ENCODE data around the gene MDGA2.

The MDGA2 gene

DNA sequence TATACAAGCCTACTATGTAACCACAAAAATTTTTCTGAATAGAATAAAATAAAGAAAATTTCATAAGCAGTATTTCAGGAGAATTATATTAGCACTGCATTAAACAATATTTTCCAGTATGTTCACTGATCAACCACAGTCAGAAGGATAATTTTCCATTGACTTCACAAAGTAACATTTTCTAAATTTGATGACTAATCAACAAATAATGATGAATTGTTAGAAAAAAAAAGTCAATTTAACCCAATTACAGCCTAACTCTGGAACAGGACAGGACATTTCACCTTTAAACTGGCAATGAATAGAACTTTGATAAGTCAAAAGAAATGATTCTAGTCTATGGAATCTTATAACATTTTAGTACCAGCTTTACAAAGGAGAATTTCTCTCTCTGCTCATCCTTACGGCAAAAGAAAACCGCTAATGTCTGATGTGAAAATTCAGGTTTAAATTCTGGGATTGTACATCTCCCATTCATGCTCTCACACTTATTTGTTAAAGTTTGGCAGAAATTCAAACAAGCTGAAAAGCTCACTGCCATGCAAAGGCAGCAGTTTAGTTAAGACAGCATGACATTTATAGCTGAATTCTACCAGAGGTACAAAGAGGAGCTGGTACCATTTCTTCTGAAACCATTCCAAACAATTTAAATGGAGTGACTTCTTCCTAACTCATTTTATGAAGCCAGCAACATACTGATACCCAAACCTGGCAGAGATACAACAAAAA lies 84.5 kb downstream of the MDGA2 start:
- no peak for DNase-seq (ENCODE audit: low read depth)
- TF ChIP-seq, protein P1, sequence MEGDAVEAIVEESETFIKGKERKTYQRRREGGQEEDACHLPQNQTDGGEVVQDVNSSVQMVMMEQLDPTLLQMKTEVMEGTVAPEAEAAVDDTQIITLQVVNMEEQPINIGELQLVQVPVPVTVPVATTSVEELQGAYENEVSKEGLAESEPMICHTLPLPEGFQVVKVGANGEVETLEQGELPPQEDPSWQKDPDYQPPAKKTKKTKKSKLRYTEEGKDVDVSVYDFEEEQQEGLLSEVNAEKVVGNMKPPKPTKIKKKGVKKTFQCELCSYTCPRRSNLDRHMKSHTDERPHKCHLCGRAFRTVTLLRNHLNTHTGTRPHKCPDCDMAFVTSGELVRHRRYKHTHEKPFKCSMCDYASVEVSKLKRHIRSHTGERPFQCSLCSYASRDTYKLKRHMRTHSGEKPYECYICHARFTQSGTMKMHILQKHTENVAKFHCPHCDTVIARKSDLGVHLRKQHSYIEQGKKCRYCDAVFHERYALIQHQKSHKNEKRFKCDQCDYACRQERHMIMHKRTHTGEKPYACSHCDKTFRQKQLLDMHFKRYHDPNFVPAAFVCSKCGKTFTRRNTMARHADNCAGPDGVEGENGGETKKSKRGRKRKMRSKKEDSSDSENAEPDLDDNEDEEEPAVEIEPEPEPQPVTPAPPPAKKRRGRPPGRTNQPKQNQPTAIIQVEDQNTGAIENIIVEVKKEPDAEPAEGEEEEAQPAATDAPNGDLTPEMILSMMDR (IDR thresholded peaks at IDR 0.05; ENCODE audit: insufficient read depth, low read depth, low read length, missing control alignments), result no peak
- no peak overlapping the region for H3K4me3 ChIP-seq (ENCODE audit: low read depth, low read length)

DNA sequence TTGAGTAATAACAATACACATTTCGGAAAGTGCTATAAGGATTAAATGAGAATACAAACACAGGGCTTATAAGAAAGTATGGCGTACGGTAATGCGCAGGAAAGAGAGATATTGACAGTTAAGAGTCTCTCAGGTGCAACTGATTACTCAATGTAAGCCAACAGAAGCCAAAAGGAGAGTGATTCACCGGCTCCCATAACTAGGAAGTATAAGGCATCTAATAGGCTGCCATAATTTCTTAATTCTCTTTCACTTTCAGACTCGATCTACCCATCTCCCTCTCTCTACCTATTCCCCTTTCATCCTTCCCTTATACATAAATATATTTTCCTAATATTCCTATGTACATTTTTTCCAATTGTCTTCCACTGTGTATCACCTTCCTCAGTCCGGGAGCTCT lies 90.0 kb downstream of the MDGA2 start:
- TF ChIP-seq, protein P1 (IDR thresholded peaks at IDR 0.05; ENCODE audit: insufficient read depth, low read depth, low read length, missing control alignments), result no peak
- H3K4me3 ChIP-seq (ENCODE audit: low read depth, low read length), result no peak overlapping the region
- DNase-seq (ENCODE audit: low read depth), result no peak

- DNase-seq (ENCODE audit: low read depth), result no peak
- TF ChIP-seq, protein P1 (IDR thresholded peaks at IDR 0.05; ENCODE audit: insufficient read depth, low read depth, low read length, missing control alignments), result no peak
- no peak overlapping the region for H3K4me3 ChIP-seq (ENCODE audit: low read depth, low read length)
Observed at GRCh38 chr14:47567273-47567672, 108.1 kb downstream of the MDGA2 start.

DNA sequence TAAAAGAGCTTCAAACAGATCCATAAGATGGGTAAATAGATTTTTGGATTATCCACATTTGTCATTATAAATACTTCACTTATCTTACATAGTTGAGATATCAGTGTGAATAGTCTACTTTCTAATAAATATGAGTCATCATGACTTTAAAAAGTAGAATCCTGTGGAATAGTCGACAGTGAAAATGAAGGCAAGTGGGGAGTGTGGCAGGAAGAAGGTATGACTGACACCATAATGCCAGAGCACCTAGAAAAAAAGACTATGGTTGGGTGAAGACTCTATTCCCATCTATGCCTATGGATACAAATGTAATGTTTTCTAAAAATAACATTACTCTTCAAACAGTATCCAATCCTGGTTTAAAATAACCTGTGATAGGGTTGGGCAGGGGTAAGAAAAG lies 117.5 kb downstream of the MDGA2 start:
- DNase-seq (ENCODE audit: low read depth), result no peak
- TF ChIP-seq, protein P1 (IDR thresholded peaks at IDR 0.05; ENCODE audit: insufficient read depth, low read depth, low read length, missing control alignments), result no peak
- H3K4me3 ChIP-seq (ENCODE audit: low read depth, low read length), result no peak overlapping the region

DNA sequence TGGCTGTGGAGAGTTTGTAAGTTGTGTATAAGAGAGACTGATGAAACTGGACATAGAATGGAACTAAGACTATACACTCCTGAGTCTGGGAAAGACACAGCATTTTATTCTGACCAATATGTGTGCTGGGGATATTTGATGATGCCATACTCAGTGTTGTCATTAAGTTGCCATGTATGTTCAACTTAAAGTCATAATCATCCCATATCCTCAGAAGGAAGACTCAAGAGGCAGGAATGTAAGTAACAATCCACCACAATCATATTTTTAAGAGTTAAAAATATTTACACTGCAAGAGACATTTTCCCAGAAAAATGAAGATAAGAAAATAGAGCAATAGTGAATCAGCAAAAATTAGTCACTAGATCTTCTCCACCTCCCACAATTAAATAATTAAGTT lies 120.1 kb downstream of the MDGA2 start:
- TF ChIP-seq, protein P1 (IDR thresholded peaks at IDR 0.05; ENCODE audit: insufficient read depth, low read depth, low read length, missing control alignments), result no peak
- no peak for DNase-seq (ENCODE audit: low read depth)
- H3K4me3 ChIP-seq (ENCODE audit: low read depth, low read length), result no peak overlapping the region

DNA sequence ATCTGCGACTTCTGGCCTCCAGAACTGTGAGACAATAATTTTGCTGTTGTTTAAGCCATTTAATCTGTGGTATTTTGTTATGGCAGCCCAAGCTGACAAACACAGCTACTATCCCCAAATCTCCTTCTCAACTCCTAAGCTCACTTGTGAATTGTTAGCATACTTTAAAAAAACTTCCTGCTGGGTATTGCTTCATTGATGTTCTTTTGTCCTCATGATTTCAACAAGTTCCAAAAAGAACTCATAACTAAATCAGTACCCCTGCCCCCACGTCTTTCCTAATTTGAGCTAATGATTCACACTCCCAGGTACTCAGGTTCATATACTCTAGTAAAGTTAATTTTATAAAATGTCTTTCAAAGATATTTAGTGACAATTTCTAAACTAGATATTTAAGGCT lies 125.5 kb downstream of the MDGA2 start:
- no peak for DNase-seq (ENCODE audit: low read depth)
- TF ChIP-seq, protein P1 (IDR thresholded peaks at IDR 0.05; ENCODE audit: insufficient read depth, low read depth, low read length, missing control alignments), result no peak
- no peak overlapping the region for H3K4me3 ChIP-seq (ENCODE audit: low read depth, low read length)

- TF ChIP-seq, protein P1 (IDR thresholded peaks at IDR 0.05; ENCODE audit: insufficient read depth, low read depth, low read length, missing control alignments), result no peak
- DNase-seq (ENCODE audit: low read depth), result no peak
- no peak overlapping the region for H3K4me3 ChIP-seq (ENCODE audit: low read depth, low read length)
Observed at GRCh38 chr14:47543459-47543858, 131.9 kb downstream of the MDGA2 start.
